Rectal smooth muscle tissue (tissue), 1 donor: ENCODE data around the gene HK2.
"Not testable (repeated sequence)": the region's sequence is repeated elsewhere in the genome, so short reads cannot be mapped to it uniquely, and the experiment has no call there.

ENCODE experiments used
- H3K27ac ChIP-seq: one replicate; pipeline ENCODE4 v1.7.0; 2013; ENCODE audit warnings: low read depth, low read length, inconsistent platforms
- H3K27me3 ChIP-seq: one replicate; pipeline ENCODE4 v1.7.0; 2013; ENCODE audit warnings: low read length; ENCODE audit not compliant: control insufficient read depth, insufficient read depth
- H3K36me3 ChIP-seq: one replicate; pipeline ENCODE4 v1.7.0; 2013; ENCODE audit warnings: low read length; ENCODE audit not compliant: control insufficient read depth, insufficient read depth
- H3K4me1 ChIP-seq: one replicate; pipeline ENCODE4 v1.7.0; 2013; ENCODE audit warnings: low read length; ENCODE audit not compliant: control insufficient read depth, insufficient read depth
- H3K4me3 ChIP-seq: one replicate; pipeline ENCODE4 v1.7.0; 2013; ENCODE audit warnings: low read length
- H3K9ac ChIP-seq: one replicate; pipeline ENCODE4 v1.7.0; 2013; ENCODE audit warnings: low read length

HK2 gene

GRCh38 chr2:74889159-74889558 lies 55.2 kb downstream of the HK2 start:
- H3K36me3 ChIP-seq: no peaks in the 10 kb centered on the region

GRCh38 chr2:74890711-74891110 lies 56.8 kb downstream of the HK2 start:
- Histone ChIP-seq H3K4me1 (no peaks in the 10 kb centered on the region), H3K9ac (no peak overlapping the region), H3K27ac (no peak overlapping the region), H3K27me3 (no peaks in the 10 kb centered on the region), H3K4me3 (no peak overlapping the region), H3K36me3 (no peaks in the 10 kb centered on the region)

More at GRCh38 chr2:74889159-74889558, 55.2 kb downstream of the HK2 start:
- Histone ChIP-seq H3K4me1 (no peaks in the 10 kb centered on the region), H3K27me3 (no peaks in the 10 kb centered on the region), H3K27ac (no peak overlapping the region), H3K9ac (no peak overlapping the region), H3K4me3 (no peak overlapping the region)

- H3K4me1 ChIP-seq: no peaks in the 10 kb centered on the region
- H3K36me3 ChIP-seq: no peaks in the 10 kb centered on the region
- H3K27me3 ChIP-seq: no peaks in the 10 kb centered on the region
These were observed 57.3 kb downstream of the HK2 start for GRCh38 chr2:74891136-74891764.

DNA sequence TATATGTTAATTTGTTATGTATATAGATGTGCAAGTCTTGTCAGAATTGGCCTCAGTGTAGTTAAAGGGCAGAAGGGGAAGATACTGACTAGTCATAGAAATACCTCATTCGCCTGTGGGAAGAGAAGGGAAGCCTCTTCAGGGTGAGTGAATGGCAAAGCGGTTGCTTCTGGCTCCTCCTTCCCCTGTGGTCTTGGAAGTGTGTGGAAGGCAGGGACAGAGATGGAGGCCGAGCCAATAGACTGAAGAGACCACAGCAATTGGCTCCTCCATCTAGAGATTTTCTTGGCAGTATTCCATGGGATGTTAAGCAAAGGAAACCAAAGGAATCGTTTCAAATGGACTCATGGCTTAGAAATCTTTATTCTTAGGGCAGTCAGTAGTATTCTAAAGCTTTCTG lies 57.9 kb downstream of the HK2 start:
- not testable (repeated sequence) for H3K36me3 ChIP-seq, H3K9ac ChIP-seq, H3K4me3 ChIP-seq, H3K4me1 ChIP-seq, H3K27me3 ChIP-seq, H3K27ac ChIP-seq

More at GRCh38 chr2:74891136-74891764, 57.3 kb downstream of the HK2 start:
- no peak overlapping the region for H3K4me3 ChIP-seq
- H3K9ac ChIP-seq: no peak overlapping the region
- H3K27ac ChIP-seq: no peak overlapping the region

DNA sequence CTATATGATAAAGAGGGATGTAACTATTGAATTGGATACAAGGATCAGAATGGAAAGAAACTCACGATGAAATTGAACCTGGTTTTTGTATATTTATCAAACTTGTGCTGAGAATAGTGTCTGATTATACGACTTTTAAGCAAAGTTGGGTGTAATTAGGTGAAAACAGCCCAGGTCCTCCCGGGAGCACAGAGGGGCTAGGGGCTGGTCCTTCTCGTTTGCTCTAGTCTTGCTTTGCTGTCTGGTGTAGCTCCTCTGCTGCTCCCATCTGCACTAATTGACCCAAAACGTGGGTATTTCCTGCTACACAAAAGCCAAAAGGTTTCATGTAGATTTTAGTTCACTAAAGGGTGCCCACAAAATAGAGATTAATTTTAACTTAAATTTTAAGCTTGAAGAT lies 58.7 kb downstream of the HK2 start:
- H3K27me3 ChIP-seq: no peaks in the 10 kb centered on the region
- no peak overlapping the region for H3K9ac ChIP-seq
- H3K4me1 ChIP-seq: no peaks in the 10 kb centered on the region
- H3K36me3 ChIP-seq: no peaks in the 10 kb centered on the region
- H3K4me3 ChIP-seq: no peak overlapping the region
- H3K27ac ChIP-seq: no peak overlapping the region

GRCh38 chr2:74893332-74893731 lies 59.4 kb downstream of the HK2 start:
- Histone ChIP-seq H3K27me3 (no peaks in the 10 kb centered on the region), H3K4me3 (no peak overlapping the region), H3K36me3 (no peaks in the 10 kb centered on the region), H3K9ac (no peak overlapping the region), H3K4me1 (no peaks in the 10 kb centered on the region), H3K27ac (no peak overlapping the region)

GRCh38 chr2:74894272-74894981 lies 60.5 kb downstream of the HK2 start:
- Histone ChIP-seq H3K36me3 (no peaks in the 10 kb centered on the region), H3K4me1 (no peaks in the 10 kb centered on the region), H3K27ac (no peak overlapping the region), H3K27me3 (no peaks in the 10 kb centered on the region), H3K9ac (no peak overlapping the region), H3K4me3 (no peak overlapping the region)

DNA sequence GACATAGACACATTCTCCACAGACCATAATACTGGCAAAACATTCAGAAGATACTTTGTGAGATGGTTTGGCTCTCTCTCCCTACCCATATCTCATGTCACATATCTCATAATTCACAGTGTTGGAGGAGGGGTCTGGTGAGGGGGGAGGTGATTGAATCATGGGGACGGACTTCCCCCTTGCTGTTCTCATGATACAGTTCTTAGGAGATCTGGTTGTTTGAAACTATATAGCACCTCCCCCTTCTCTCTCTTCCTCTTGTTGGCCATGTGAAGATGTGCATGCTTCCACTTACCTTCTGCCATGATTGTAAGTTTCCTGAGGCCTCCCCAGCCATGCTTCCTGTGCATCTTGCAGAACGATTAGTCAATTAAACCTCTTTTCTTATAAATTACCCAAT lies 61.1 kb downstream of the HK2 start:
- Histone ChIP-seq H3K36me3 (no peaks in the 10 kb centered on the region), H3K9ac (no peak overlapping the region), H3K4me1 (no peaks in the 10 kb centered on the region), H3K27ac (no peak overlapping the region), H3K27me3 (no peaks in the 10 kb centered on the region), H3K4me3 (no peak overlapping the region)

- Histone ChIP-seq H3K9ac (no peak overlapping the region), H3K27me3 (no peaks in the 10 kb centered on the region), H3K36me3 (no peaks in the 10 kb centered on the region), H3K27ac (no peak overlapping the region), H3K4me1 (no peaks in the 10 kb centered on the region), H3K4me3 (no peak overlapping the region)
These were observed 62.3 kb downstream of the HK2 start for GRCh38 chr2:74896232-74896631.

- not testable (repeated sequence) for H3K27me3 ChIP-seq, H3K9ac ChIP-seq, H3K27ac ChIP-seq, H3K36me3 ChIP-seq, H3K4me3 ChIP-seq, H3K4me1 ChIP-seq
These were observed 66.3 kb downstream of the HK2 start for GRCh38 chr2:74900225-74900624.

DNA sequence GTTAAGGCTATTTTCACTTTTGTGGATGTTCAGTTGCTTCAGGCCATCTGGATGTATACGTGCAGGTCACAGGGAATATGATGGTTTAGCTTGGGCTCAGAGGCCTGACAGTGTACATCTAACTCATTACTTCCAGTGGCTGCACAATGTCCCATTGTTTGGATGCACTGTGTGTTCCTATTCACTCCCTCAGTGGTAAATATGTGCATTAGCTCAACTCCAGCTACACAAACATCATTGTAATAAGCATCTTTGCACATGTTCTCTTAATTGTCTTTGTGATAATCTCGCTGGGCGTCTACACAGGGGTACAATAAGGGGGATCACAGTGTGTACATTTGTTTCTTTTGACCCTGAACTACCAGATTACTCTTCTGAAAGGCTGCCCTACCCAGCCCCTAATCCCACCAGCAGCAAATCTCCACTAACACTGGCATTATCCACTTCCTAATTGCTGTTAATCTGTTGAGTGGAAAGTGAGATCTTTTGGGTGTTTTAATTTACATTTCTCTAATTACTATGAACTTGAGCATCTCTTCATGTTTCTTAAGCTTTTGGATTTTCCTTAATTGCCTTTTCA lies 68.4 kb downstream of the HK2 start:
- H3K4me3 ChIP-seq: no peak overlapping the region
- H3K36me3 ChIP-seq: no peaks in the 10 kb centered on the region
- no peak overlapping the region for H3K27ac ChIP-seq
- no peak overlapping the region for H3K9ac ChIP-seq
- no peaks in the 10 kb centered on the region for H3K27me3 ChIP-seq
- H3K4me1 ChIP-seq: no peaks in the 10 kb centered on the region

DNA sequence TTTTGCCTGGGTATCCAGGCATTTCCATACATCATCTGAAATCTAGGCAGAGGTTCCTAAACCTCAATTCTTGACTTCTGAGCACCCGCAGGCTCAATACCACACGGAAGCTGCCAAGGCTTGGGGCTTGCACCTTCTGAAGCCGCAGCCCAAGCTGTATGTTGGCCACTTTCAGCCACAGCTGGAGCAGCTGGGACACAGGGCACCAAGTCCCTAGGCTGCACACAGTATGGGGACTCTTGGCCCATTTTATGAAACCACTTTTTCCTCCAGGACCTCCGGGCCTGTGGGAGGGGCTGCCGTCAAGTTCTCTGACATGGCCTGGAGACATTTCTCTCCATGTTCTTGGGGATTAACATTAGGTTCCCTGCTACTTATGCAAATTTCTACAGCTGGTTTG lies 72.5 kb downstream of the HK2 start:
- Histone ChIP-seq H3K4me1 (no peaks in the 10 kb centered on the region), H3K9ac (no peak overlapping the region), H3K27ac (no peak overlapping the region), H3K4me3 (no peak overlapping the region), H3K36me3 (no peaks in the 10 kb centered on the region), H3K27me3 (peaks cover 2% of the 10 kb centered on the region)

DNA sequence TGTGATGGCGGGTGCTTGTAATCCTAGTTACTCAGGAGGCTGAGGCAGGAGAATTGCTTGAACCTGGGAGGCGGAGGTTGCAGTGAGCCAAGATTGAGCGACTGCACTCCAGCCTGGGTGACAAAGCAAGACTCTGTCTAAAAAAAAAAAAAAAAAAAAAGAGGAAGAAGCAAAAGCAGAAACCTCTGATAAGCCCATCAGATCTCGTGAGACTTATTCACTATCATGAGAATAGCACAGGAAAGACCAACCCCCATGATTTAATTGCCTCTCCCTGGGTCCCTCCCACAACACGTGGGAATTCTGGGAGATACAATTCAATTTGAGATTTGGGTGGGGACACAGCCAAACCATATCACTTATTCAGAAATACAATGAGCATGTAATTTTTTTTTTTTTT lies 73.6 kb downstream of the HK2 start:
- not testable (repeated sequence) for H3K4me3 ChIP-seq, H3K9ac ChIP-seq, H3K36me3 ChIP-seq, H3K27me3 ChIP-seq, H3K27ac ChIP-seq, H3K4me1 ChIP-seq
